ENCODE results near the gene FAM131B.
"Not testable (repeated sequence)": the region's sequence is repeated elsewhere in the genome, so short reads cannot be mapped to it uniquely, and the experiment has no call there.

Gene FAM131B

GRCh38 chr7:143362131-143363015, at the start of gene FAM131B:
FAM131B (minus strand) TSS chr7:143362713; CDS start chr7:143362603, 110 bp downstream.
- peak; percentile 49 for DNase-seq

GRCh38 chr7:143411976-143412708, 49.6 kb upstream of the FAM131B start:
- DNase-seq: no peak

GRCh38 chr7:143410521-143411004, 48.0 kb upstream of the FAM131B start:
- DNase-seq: no peak

- DNase-seq: peak; percentile 82
Measured at GRCh38 chr7:143408686-143409561, 46.4 kb upstream of the FAM131B start, which contains the start of gene EPHA1. EPHA1 (minus strand) TSS chr7:143408856; CDS start chr7:143408805, 51 bp downstream.

- no peak for DNase-seq
Measured at GRCh38 chr7:143408252-143408685, 45.8 kb upstream of the FAM131B start.

GRCh38 chr7:143407287-143408251, 45.1 kb upstream of the FAM131B start:
- peak; percentile 61 for DNase-seq

- no peak for DNase-seq
Measured at GRCh38 chr7:143406002-143406357, 43.5 kb upstream of the FAM131B start.

GRCh38 chr7:143405173-143406001, 42.9 kb upstream of the FAM131B start:
- DNase-seq: no peak

GRCh38 chr7:143402233-143402632, 39.7 kb upstream of the FAM131B start:
- DNase-seq: not testable (repeated sequence)

GRCh38 chr7:143401265-143401664, 38.8 kb upstream of the FAM131B start:
- no peak for DNase-seq

- DNase-seq: no peak
Measured at GRCh38 chr7:143399642-143400041, 37.1 kb upstream of the FAM131B start.

- no peak for DNase-seq
Measured at GRCh38 chr7:143399151-143399550, 36.6 kb upstream of the FAM131B start.

- DNase-seq: no peak
Measured at GRCh38 chr7:143398616-143399015, 36.1 kb upstream of the FAM131B start.

- no peak for DNase-seq
Measured at GRCh38 chr7:143397710-143398530, 35.4 kb upstream of the FAM131B start.

GRCh38 chr7:143396625-143397556, 34.4 kb upstream of the FAM131B start:
- DNase-seq: no peak

GRCh38 chr7:143396182-143396581, 33.7 kb upstream of the FAM131B start:
- no peak for DNase-seq

- no peak for DNase-seq
Measured at GRCh38 chr7:143395187-143396149, 33.0 kb upstream of the FAM131B start.
